RWPE1 (cell line): ENCODE measurements around the gene LRRN3.
"Not testable (repeated sequence)": the region's sequence is repeated elsewhere in the genome, so short reads cannot be mapped to it uniquely, and the experiment has no call there.

Experiments
- CTCF ChIA-PET: fragments of 350-600 bp; sonication (Branson Sonifier 250); formaldehyde crosslinking; extraction: SDS; loops from one replicate; lab custom pipeline; 2021; lab: Yijun Ruan, JAX
- POLR2A ChIA-PET: fragments of 400-600 bp; formaldehyde crosslinking; extraction: SDS; loops from one replicate; lab custom pipeline; 2020; ENCODE audit warnings: antibody characterized with exemption; ENCODE audit not compliant: low non-redundant PET; lab: Yijun Ruan, JAX
- DNase-seq: peaks from one replicate; pipeline ENCODE4 v3.0.0; 2012; ENCODE audit warnings: low spot score
- H3K27ac ChIP-seq: fragments of 450-650 bp; 2 replicates; pipeline ENCODE4 v1.5.1; 2017
- TF ChIP-seq, protein P1 (sequence below): fragments of 450-650 bp; conservative IDR thresholded peaks from 2 replicates; pipeline ENCODE4 v1.5.1; 2017; ENCODE audit warnings: low read depth, mild to moderate bottlenecking

Gene LRRN3

DNA sequence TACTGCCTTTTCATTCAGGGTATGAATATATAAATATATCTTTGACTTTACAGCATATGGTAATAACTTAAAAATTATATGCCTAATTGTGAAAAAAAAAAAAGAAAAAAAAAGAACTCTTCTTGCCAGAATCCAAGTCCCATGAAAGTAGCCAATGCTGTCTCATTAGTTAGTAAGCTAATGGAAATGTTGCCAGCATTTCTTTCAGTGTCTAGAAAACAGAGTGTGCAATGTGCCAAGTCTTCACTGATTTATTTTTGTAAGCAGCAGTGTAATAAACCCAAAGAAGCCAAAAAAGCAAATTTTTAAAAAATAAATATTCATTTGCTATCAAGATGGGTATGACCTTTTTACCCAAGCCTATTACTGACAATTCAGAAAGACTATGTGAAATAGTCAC, 31.1 kb upstream of the LRRN3 start:
- no peak for DNase-seq
- TF ChIP-seq, protein P1, sequence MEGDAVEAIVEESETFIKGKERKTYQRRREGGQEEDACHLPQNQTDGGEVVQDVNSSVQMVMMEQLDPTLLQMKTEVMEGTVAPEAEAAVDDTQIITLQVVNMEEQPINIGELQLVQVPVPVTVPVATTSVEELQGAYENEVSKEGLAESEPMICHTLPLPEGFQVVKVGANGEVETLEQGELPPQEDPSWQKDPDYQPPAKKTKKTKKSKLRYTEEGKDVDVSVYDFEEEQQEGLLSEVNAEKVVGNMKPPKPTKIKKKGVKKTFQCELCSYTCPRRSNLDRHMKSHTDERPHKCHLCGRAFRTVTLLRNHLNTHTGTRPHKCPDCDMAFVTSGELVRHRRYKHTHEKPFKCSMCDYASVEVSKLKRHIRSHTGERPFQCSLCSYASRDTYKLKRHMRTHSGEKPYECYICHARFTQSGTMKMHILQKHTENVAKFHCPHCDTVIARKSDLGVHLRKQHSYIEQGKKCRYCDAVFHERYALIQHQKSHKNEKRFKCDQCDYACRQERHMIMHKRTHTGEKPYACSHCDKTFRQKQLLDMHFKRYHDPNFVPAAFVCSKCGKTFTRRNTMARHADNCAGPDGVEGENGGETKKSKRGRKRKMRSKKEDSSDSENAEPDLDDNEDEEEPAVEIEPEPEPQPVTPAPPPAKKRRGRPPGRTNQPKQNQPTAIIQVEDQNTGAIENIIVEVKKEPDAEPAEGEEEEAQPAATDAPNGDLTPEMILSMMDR = no peak
- ChIA-PET POLR2A (no interaction called here), CTCF (no interaction called here)
- H3K27ac ChIP-seq = no peak overlapping the region

DNA sequence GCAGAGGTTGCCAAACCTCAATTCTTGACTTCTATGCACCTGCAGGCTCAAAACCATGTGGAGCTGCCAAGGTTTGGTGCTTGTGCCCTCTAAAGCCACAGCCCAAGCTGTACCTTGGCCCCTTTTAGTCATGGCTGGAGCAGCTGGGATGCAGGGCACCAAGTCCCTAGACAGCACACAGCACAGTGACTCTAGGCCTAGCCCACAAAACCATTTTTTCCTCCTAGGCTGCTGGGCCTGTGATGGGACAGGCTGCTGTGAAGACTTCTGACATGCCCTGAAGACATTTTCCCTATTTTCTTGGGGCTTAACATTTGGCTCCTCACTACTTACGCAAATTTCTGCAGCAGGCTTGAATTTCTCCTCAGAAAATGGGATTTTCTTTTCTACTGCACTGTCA, 27.8 kb upstream of the LRRN3 start:
- H3K27ac ChIP-seq = no peak overlapping the region
- ChIA-PET POLR2A (no interaction called here), CTCF (no interaction called here)
- no peak for DNase-seq
- TF ChIP-seq, protein P1 = no peak

DNA sequence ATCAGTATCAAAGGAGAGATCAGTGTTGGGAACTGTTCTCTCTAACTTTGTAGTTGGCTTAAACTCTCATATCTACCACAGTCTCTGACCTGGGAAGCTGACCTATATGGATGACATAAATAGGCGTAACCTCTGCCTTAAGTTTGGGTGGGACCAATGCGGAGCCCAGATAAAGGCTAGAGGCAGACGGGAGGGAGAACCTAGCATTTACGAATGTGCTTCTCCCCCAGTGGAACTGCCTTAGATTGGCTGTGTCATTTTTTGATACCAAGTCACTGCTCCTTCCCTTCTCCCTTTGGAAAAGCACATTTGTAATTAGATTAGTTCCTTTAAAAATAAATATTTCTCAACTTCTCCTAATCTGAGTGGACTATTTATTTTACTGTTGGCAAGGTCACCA, 23.7 kb upstream of the LRRN3 start:
- TF ChIP-seq, protein P1 = no peak
- ChIA-PET CTCF (interaction anchor here (0.5 kb wide), 1 partner anchor 30 kb away, joined by 3 read pairs; no protein-coding TSS in a partner anchor), POLR2A (no interaction called here)
- DNase-seq = no peak
- no peak overlapping the region for H3K27ac ChIP-seq

DNA sequence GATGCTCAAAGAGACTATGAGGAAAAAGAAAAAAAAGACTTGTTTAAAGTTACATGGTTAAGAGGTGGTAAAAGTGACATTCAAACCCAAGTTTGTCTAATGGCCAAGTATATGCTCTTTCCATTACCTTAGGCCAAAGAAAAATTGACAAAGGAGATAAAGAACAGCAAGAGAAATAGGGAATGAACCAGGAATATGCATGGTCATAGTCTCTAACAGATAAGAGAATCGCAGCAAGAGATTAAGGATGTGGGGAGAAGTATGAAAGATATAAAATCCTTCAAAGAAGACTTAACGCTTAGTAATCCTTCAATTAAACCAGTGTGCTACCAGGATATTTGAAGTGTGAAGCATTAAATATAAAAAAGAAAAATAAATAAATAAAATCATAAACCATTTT, 23.2 kb upstream of the LRRN3 start:
- no peak for DNase-seq
- POLR2A ChIA-PET = no interaction called here
- H3K27ac ChIP-seq = no peak overlapping the region
- TF ChIP-seq, protein P1 = no peak
- CTCF ChIA-PET = no interaction called here

DNA sequence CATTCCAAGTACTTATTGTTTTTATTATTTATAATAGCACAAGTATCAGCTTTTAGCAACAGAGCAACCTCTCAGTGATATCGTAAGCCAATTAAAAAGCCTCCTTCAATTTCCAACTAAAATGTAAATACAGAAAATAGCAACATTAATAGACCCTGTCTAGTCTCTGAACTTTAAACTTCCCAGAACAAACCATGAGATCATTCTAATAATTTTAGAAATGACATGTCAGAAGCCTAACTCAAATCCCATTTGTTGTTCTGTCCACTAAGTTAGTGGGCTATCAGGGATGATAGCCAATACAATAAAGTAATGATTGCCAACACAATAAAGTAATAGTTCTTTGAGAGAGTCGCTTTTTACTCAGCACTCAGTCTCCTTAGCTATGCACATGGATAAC, 22.3 kb upstream of the LRRN3 start:
- no peak overlapping the region for H3K27ac ChIP-seq
- TF ChIP-seq, protein P1 = no peak
- no peak for DNase-seq
- ChIA-PET POLR2A (no interaction called here), CTCF (no interaction called here)

DNA sequence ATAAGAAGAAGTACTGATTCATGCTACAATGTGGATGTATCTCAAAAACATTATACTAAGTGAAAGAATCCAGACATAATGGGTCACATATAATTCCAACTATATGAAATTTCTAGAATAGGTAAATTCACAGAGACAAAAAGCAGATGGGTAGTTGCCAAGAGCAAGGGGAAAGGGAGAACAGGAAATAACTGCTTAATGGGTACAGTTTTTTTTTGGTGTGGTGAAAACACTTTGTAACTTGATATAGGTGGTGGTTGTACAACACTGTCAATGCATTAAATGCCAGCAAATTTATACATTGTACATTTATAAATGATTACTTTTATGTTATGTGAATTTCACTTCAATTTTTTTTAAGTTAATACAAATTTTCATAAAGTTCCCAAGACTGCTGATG, 19.4 kb upstream of the LRRN3 start:
- no peak for DNase-seq
- CTCF ChIA-PET = no interaction called here
- TF ChIP-seq, protein P1 = no peak
- POLR2A ChIA-PET = no interaction called here
- no peak overlapping the region for H3K27ac ChIP-seq

DNA sequence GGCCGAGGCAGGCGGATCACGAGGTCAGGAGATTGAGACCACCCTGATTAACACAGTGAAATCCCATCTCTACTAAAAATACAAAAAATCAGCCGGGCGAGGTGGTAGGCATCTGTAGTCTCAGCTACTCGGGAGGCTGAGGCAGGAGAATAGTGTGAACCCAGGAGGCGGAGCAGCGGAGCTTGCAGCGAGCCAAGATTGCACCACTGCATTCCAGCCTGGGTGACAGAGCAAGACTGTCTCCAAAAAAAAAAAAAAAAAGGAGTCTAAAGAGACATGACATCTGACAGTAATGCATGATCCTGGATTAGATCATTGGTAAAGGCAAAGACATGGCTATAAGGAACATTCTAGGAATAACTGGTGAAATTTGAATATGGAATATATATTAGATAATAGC, 18.3 kb upstream of the LRRN3 start:
- CTCF ChIA-PET = interaction anchor here (0.6 kb wide), 1 partner anchor 680 kb away, joined by 3 read pairs; no protein-coding TSS in a partner anchor
- H3K27ac ChIP-seq, DNase-seq, POLR2A ChIA-PET: not testable (repeated sequence)
